Retinal pigment epithelial cell (primary cell): ENCODE data around the gene CTXND1.
"Not testable (repeated sequence)": the region's sequence is repeated elsewhere in the genome, so short reads cannot be mapped to it uniquely, and the experiment has no call there.

ENCODE experiments used
- DNase-seq: peaks from one replicate; pipeline ENCODE4 v3.0.0-alpha.2; 2010; ENCODE audit warnings: low read depth
- H3K4me3 ChIP-seq: 2 replicates; pipeline ENCODE4 v1.5.1; 2011; ENCODE audit warnings: mild to moderate bottlenecking, low read length, control low read depth, moderate library complexity
- CTCF ChIP-seq: conservative IDR thresholded peaks from 2 replicates; pipeline ENCODE4 v1.5.1; 2011; ENCODE audit warnings: low read depth, low read length, control low read depth, inconsistent platforms

CTXND1 gene

GRCh38 chr15:80161468-80162016 is 90.5 kb downstream of the CTXND1 start:
- H3K4me3 ChIP-seq: no peak overlapping the region
- no peak for DNase-seq
- TF ChIP-seq CTCF: no peak

GRCh38 chr15:80160570-80161156 is 91.3 kb downstream of the CTXND1 start:
- no peak for TF ChIP-seq CTCF
- DNase-seq: peak; percentile 48
- H3K4me3 ChIP-seq: no peak overlapping the region

- H3K4me3 ChIP-seq: no peak overlapping the region
- no peak for TF ChIP-seq CTCF
- no peak for DNase-seq
Observed at GRCh38 chr15:80159811-80160569, 92.0 kb downstream of the CTXND1 start.

- no peak for DNase-seq
- no peak for TF ChIP-seq CTCF
- no peak overlapping the region for H3K4me3 ChIP-seq
Observed at GRCh38 chr15:80159301-80159700, 92.7 kb downstream of the CTXND1 start.

GRCh38 chr15:80157215-80157614 is 94.8 kb downstream of the CTXND1 start:
- DNase-seq: no peak
- H3K4me3 ChIP-seq: no peak overlapping the region
- TF ChIP-seq CTCF: no peak

- H3K4me3 ChIP-seq: no peak overlapping the region
- no peak for DNase-seq
- no peak for TF ChIP-seq CTCF
Observed at GRCh38 chr15:80156176-80156720, 95.8 kb downstream of the CTXND1 start.

- DNase-seq, H3K4me3 ChIP-seq: not testable (repeated sequence)
Observed at GRCh38 chr15:80155378-80156175, 96.4 kb downstream of the CTXND1 start.
